Activated CD4-positive, alpha-beta T cell treated with anti-CD3 and anti-CD28 coated beads for 24 hours (primary cell): ENCODE data around the gene CABLES2.

ENCODE experiments used
- DNase-seq, 2 donors: peaks; one replicate each; pipeline ENCODE4 v3.0.0-alpha.2; 2020; ENCODE audit warnings: low read depth in 2 of 2

The CABLES2 gene

GRCh38 chr20:62361799-62362589 lies 45.1 kb downstream of the CABLES2 start:
- DNase-seq: no peak

GRCh38 chr20:62360854-62361798 lies 46.0 kb downstream of the CABLES2 start:
- DNase-seq: no peak

- no peak for DNase-seq
These were observed 47.5 kb downstream of the CABLES2 start for GRCh38 chr20:62359491-62360121.

GRCh38 chr20:62359043-62359490 lies 48.0 kb downstream of the CABLES2 start:
- DNase-seq: no peak

GRCh38 chr20:62358171-62359042 lies 48.7 kb downstream of the CABLES2 start:
- no peak for DNase-seq

GRCh38 chr20:62357681-62358080 lies 49.4 kb downstream of the CABLES2 start:
- no peak for DNase-seq

GRCh38 chr20:62357187-62357667 lies 49.9 kb downstream of the CABLES2 start:
- DNase-seq: no peak

- DNase-seq: no peak
These were observed 50.4 kb downstream of the CABLES2 start for GRCh38 chr20:62356589-62357186.

- no peak for DNase-seq
These were observed 51.1 kb downstream of the CABLES2 start for GRCh38 chr20:62355878-62356588.

- no peak for DNase-seq
These were observed 51.6 kb downstream of the CABLES2 start for GRCh38 chr20:62355516-62355877.

GRCh38 chr20:62354811-62355341 lies 52.2 kb downstream of the CABLES2 start:
- no peak for DNase-seq

- DNase-seq: no peak
These were observed 52.9 kb downstream of the CABLES2 start for GRCh38 chr20:62354031-62354808.

- no peak for DNase-seq
These were observed 53.6 kb downstream of the CABLES2 start for GRCh38 chr20:62353289-62354030.

GRCh38 chr20:62352402-62353288 lies 54.4 kb downstream of the CABLES2 start:
- DNase-seq: no peak

- DNase-seq: no peak
These were observed 55.4 kb downstream of the CABLES2 start for GRCh38 chr20:62351469-62352401.
